Transverse colon (tissue), 4 donors: ENCODE results near the gene RAC2.

Experiments
- CTCF ChIP-seq, 5 experiments: fragments of 200-600 bp in 3 of 5; fragments of 450-650 bp in 2 of 5; sonication (generic) in 3 of 5; IDR thresholded peaks; 1 replicate in 2 of 5; 2 replicates in 3 of 5; pipeline ENCODE4 v1.5.1; 2016 to 2017; ENCODE audit warnings: antibody characterized with exemption in 5 of 5, inconsistent platforms in 3 of 5, mild to moderate bottlenecking in 2 of 5, moderate library complexity in 1 of 5
- POLR2AphosphoS5 ChIP-seq, 3 donors: sonication (generic); formaldehyde crosslinking; IDR thresholded peaks; one replicate each; pipeline ENCODE4 v1.6.1; 2016; ENCODE audit warnings: antibody characterized with exemption in 3 of 3

- TF ChIP-seq POLR2AphosphoS5 (IDR thresholded peaks at IDR 0.05) (no peak), CTCF (IDR thresholded peaks at IDR 0.05) (no peak)
Measured at GRCh38 chr22:37293172-37293571, 49.1 kb upstream of the RAC2 start.
